GM19240 (cell line): ENCODE measurements around the gene TRPC5OS.

Experiments used
- DNase-seq: peaks from one replicate; pipeline ENCODE4 v3.0.0; 2011; ENCODE audit warnings: low spot score; ENCODE audit not compliant: insufficient read length

Gene TRPC5OS

GRCh38 chrX:111875881-111876280, at the start of gene TRPC5OS:
Gene TRPC5OS, plus strand, starts transcription at chrX:111876181. Its CDS starts 25,669 bp downstream, at chrX:111901850.
- no peak for DNase-seq

- no peak for DNase-seq
Measured at GRCh38 chrX:111829345-111829744, 46.6 kb upstream of the TRPC5OS start.

GRCh38 chrX:111830571-111830970, 45.4 kb upstream of the TRPC5OS start:
- no peak for DNase-seq

- no peak for DNase-seq
Measured at GRCh38 chrX:111831343-111831742, 44.6 kb upstream of the TRPC5OS start.

- DNase-seq: no peak
Measured at GRCh38 chrX:111837197-111837596, 38.8 kb upstream of the TRPC5OS start.

- DNase-seq: no peak
Measured at GRCh38 chrX:111847491-111848133, 28.4 kb upstream of the TRPC5OS start.

- DNase-seq: no peak
Measured at GRCh38 chrX:111848541-111848940, 27.4 kb upstream of the TRPC5OS start.

GRCh38 chrX:111850975-111851374, 25.0 kb upstream of the TRPC5OS start:
- no peak for DNase-seq

GRCh38 chrX:111854556-111855490, 21.2 kb upstream of the TRPC5OS start:
- DNase-seq: no peak

GRCh38 chrX:111857534-111858060, 18.4 kb upstream of the TRPC5OS start:
- DNase-seq: no peak

GRCh38 chrX:111861605-111862004, 14.4 kb upstream of the TRPC5OS start:
- no peak for DNase-seq

- DNase-seq: no peak
Measured at GRCh38 chrX:111867236-111867635, 8.7 kb upstream of the TRPC5OS start.

GRCh38 chrX:111868726-111869638, 7.0 kb upstream of the TRPC5OS start:
- no peak for DNase-seq

- no peak for DNase-seq
Measured at GRCh38 chrX:111869639-111870034, 6.3 kb upstream of the TRPC5OS start.

GRCh38 chrX:111874241-111874640, 1.7 kb upstream of the TRPC5OS start:
- DNase-seq: no peak

- no peak for DNase-seq
Measured at GRCh38 chrX:111876646-111877045, 665 bp downstream of the TRPC5OS start.

- DNase-seq: no peak
Measured at GRCh38 chrX:111877681-111878080, 1.7 kb downstream of the TRPC5OS start.

- no peak for DNase-seq
Measured at GRCh38 chrX:111880735-111881134, 4.8 kb downstream of the TRPC5OS start.

GRCh38 chrX:111881715-111882114, 5.7 kb downstream of the TRPC5OS start:
- no peak for DNase-seq

- DNase-seq: no peak
Measured at GRCh38 chrX:111886678-111887077, 10.7 kb downstream of the TRPC5OS start.

GRCh38 chrX:111888600-111888999, 12.6 kb downstream of the TRPC5OS start:
- DNase-seq: no peak
